Smooth muscle cell (in vitro differentiated cells): ENCODE results near the gene ACIN1. TPM values are rescaled to one million over a fixed set of nuclear protein-coding genes. Genes with fewer than 3 reads are reported as not detected.

Experiments used
- DNase-seq: peaks from one replicate; lab custom pipeline; 2025; ENCODE audit not compliant: unreplicated experiment; lab: John Stamatoyannopoulos, UW
- H2AFZ ChIP-seq: fragments of 200-600 bp; sonication (generic); 2 replicates; pipeline ENCODE4 v1.6.0; 2016; ENCODE audit warnings: antibody characterized with exemption, low read depth, mild to moderate bottlenecking
- H3F3A ChIP-seq: fragments of 200-600 bp; sonication (generic); 2 replicates; pipeline ENCODE4 v1.6.0; 2017; ENCODE audit warnings: antibody characterized with exemption, low read depth
- H3K27ac ChIP-seq: fragments of 200-600 bp; sonication (generic); 2 replicates; pipeline ENCODE4 v1.5.1; 2016; ENCODE audit warnings: low read depth, mild to moderate bottlenecking
- H3K27me3 ChIP-seq: fragments of 200-600 bp; sonication (generic); 2 replicates; pipeline ENCODE4 v1.6.1; 2016; ENCODE audit warnings: low read depth, mild to moderate bottlenecking
- H3K36me3 ChIP-seq: fragments of 200-600 bp; sonication (generic); 2 replicates; pipeline ENCODE4 v1.5.1; 2016; ENCODE audit warnings: low read depth
- H3K4me1 ChIP-seq: fragments of 200-600 bp; sonication (generic); 2 replicates; pipeline ENCODE4 v1.5.1; 2016; ENCODE audit warnings: low read depth
- H3K4me2 ChIP-seq: fragments of 200-600 bp; sonication (generic); 2 replicates; pipeline ENCODE4 v1.6.0; 2016; ENCODE audit warnings: mild to moderate bottlenecking
- H3K4me3 ChIP-seq: fragments of 200-600 bp; sonication (generic); 2 replicates; pipeline ENCODE4 v1.5.1; 2016; ENCODE audit warnings: mild to moderate bottlenecking
- H3K79me2 ChIP-seq: fragments of 200-600 bp; sonication (generic); 2 replicates; pipeline ENCODE4 v1.6.0; 2016; ENCODE audit warnings: low read depth, mild to moderate bottlenecking
- H3K9ac ChIP-seq: fragments of 200-600 bp; sonication (generic); 2 replicates; pipeline ENCODE4 v1.6.0; 2016; ENCODE audit warnings: low read depth
- H3K9me3 ChIP-seq: fragments of 200-600 bp; sonication (generic); replicated peaks from 2 replicates; pipeline ENCODE4 v1.5.1; 2016; ENCODE audit warnings: low read depth
- H4K20me1 ChIP-seq: fragments of 200-600 bp; sonication (generic); 2 replicates; pipeline ENCODE4 v1.6.0; 2016; ENCODE audit warnings: low read depth
- CTCF ChIP-seq: fragments of 200-600 bp; sonication (generic); IDR thresholded peaks from 2 replicates; pipeline ENCODE4 v1.5.1; 2017; ENCODE audit warnings: borderline replicate concordance, mild to moderate bottlenecking, antibody characterized with exemption; ENCODE audit not compliant: insufficient read depth, poor library complexity, severe bottlenecking
- WGBS: methylation state at CpG from one replicate; pipeline ENCODE4 v1.1.7; 2016; ENCODE audit warnings: low lambda C conversion rate; 5-methylcytosine and 5-hydroxymethylcytosine counted together
- polyA plus RNA-seq: library from polyadenylated mRNA; unstranded; fragments of >200 nt; fragmentation: Nextera tagmentation; extraction: Ambion mirVana; gene quantifications from 2 replicates; pipeline ENCODE4 v1.2.1, GENCODE V29; 2016
- total RNA-seq: library from RNA; depleted of rRNA; stranded (reverse); fragments of >200 nt; gene quantifications from 2 replicates; pipeline ENCODE4 v1.2.3, GENCODE V29; 2014

Gene ACIN1
- total and polyA plus RNA-seq, 2 experiments from 2014 or later, result 33.7 to 64.5 TPM

- WGBS, result 94% methylated on average over 2 of the region's 2 CpGs
- DNase-seq, result no peak
- Histone ChIP-seq H3K36me3 (peaks cover 10% of the 10 kb centered on the region), H3K27ac (no peak overlapping the region), H3F3A (peaks cover 13% of the 10 kb centered on the region), H3K9me3 (no peaks in the 10 kb centered on the region), H3K27me3 (no peaks in the 10 kb centered on the region), H3K4me1 (peaks cover 9% of the 10 kb centered on the region), H3K4me2 (no peak overlapping the region), H3K9ac (no peak overlapping the region), H4K20me1 (peaks cover 30% of the 10 kb centered on the region), H3K4me3 (no peak overlapping the region), H3K79me2 (peaks cover 27% of the 10 kb centered on the region), H2AFZ (no peak overlapping the region)
- TF ChIP-seq CTCF, result no peak
Observed at GRCh38 chr14:23028799-23029198, 66.1 kb downstream of the ACIN1 start.

DNA sequence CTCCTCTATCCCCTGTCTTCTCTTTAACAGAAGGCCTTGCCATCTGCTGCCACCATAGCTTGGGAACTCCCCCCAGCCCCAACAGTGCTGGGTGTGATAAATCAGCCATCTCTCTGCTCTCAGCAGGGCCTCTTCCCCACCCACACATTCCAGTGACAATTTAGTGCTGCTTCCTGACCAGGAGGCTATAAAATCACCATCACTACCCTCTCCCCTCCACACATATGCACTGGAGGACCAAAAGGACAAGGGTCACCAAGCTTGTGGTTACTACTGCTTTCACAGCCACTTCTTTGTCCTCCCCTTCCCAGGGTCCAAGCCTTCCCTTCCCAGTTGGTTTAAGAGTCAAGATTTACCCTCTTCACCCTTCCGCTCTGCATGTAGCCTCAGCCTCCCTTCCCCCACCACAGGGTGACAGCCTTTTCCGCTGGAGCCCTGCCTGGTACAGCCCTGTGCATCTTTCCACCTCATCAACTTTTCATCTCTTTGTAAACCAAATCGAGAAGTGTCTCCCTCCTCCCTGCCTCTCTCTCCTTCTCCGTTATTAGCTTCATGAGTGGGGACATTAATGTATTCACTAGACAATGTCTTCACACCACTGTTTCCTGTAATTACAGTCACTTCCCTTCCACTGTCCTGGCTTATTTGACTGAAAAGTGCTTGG is 69.7 kb downstream of the ACIN1 start:
- H3F3A ChIP-seq, result peaks cover 13% of the 10 kb centered on the region
- peaks cover 30% of the 10 kb centered on the region for H4K20me1 ChIP-seq
- H3K4me2 ChIP-seq, result no peak overlapping the region
- no peaks in the 10 kb centered on the region for H3K27me3 ChIP-seq
- no peak for DNase-seq
- no peaks in the 10 kb centered on the region for H3K9me3 ChIP-seq
- H3K4me1 ChIP-seq, result no peaks in the 10 kb centered on the region
- no peaks in the 10 kb centered on the region for H3K36me3 ChIP-seq
- 62% methylated on average over 4 of the region's 4 CpGs for WGBS
- H3K27ac ChIP-seq, result no peak overlapping the region
- TF ChIP-seq CTCF, result no peak
- no peak overlapping the region for H3K4me3 ChIP-seq
- no peak overlapping the region for H2AFZ ChIP-seq
- no peak overlapping the region for H3K9ac ChIP-seq
- H3K79me2 ChIP-seq, result no peaks in the 10 kb centered on the region

GRCh38 chr14:23024612-23025075 is 70.3 kb downstream of the ACIN1 start:
- Histone ChIP-seq H3K27me3 (no peaks in the 10 kb centered on the region), H4K20me1 (peaks cover 30% of the 10 kb centered on the region), H3K36me3 (no peaks in the 10 kb centered on the region), H3K4me1 (no peaks in the 10 kb centered on the region), H3F3A (peaks cover 13% of the 10 kb centered on the region), H3K79me2 (no peaks in the 10 kb centered on the region), H3K9ac (no peak overlapping the region), H2AFZ (no peak overlapping the region), H3K27ac (no peak overlapping the region), H3K4me3 (no peak overlapping the region), H3K9me3 (no peaks in the 10 kb centered on the region), H3K4me2 (no peak overlapping the region)
- no peak for DNase-seq
- 77% methylated on average over 7 of the region's 7 CpGs for WGBS
- TF ChIP-seq CTCF, result no peak

GRCh38 chr14:23023795-23024152 is 71.2 kb downstream of the ACIN1 start:
- peaks cover 11% of the 10 kb centered on the region for H3F3A ChIP-seq
- no peak overlapping the region for H3K9ac ChIP-seq
- no peak for TF ChIP-seq CTCF
- no peaks in the 10 kb centered on the region for H3K79me2 ChIP-seq
- no peak overlapping the region for H3K27ac ChIP-seq
- H4K20me1 ChIP-seq, result peaks cover 22% of the 10 kb centered on the region
- no peak overlapping the region for H2AFZ ChIP-seq
- 98% methylated on average over 2 of the region's 2 CpGs for WGBS
- H3K36me3 ChIP-seq, result no peaks in the 10 kb centered on the region
- no peaks in the 10 kb centered on the region for H3K27me3 ChIP-seq
- H3K4me1 ChIP-seq, result no peaks in the 10 kb centered on the region
- no peaks in the 10 kb centered on the region for H3K9me3 ChIP-seq
- no peak for DNase-seq
- no peak overlapping the region for H3K4me3 ChIP-seq
- no peak overlapping the region for H3K4me2 ChIP-seq
